DMS153 treated with DMSO at 0.1 percent for 48 hours (cell line): Measurements from ENCODE around the gene THRB.

Experiments used
- DNase-seq: peaks from one replicate; lab custom pipeline; 2025; ENCODE audit not compliant: unreplicated experiment; lab: John Stamatoyannopoulos, UW

Gene THRB

GRCh38 chr3:24316887-24317383 is 177.7 kb downstream of the THRB start:
- no peak for DNase-seq

DNA sequence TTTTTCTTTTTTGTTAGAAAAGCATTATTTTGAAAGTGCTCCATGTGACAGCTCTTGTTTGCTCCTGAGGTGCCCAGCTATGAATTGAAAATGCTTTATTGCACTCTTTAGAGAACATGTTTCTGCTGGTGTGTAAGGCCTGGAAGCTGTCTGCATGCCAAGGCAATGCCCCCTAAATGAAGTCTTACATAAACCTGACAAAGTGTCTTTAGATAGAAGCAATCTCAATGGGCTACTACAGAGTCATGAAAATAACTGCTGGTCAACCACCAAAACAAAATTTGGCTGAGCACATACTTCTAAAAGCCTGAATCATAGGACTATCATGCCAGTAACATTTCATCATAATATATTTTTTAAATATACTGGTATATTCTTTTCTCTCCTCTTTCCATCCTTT is 178.7 kb downstream of the THRB start:
- DNase-seq: no peak

DNA sequence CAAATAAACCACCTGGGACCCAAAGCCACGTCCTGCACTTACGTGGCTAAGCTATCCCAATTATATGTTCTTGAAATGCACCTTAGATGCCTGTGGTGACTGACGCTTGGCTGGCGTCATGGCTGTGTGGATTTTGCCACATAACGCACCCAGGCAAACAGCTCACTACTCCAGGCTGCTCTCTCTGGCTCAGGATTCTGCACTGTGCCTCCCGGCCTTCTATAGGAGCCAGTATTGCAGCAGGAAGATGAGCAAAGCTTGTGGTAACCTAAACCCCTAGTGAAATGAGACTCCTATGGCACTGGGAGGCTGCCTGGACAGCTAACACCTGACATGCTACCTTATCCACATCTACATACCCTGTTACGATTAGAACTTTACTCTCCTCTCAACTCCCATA is 179.3 kb downstream of the THRB start:
- no peak for DNase-seq

DNA sequence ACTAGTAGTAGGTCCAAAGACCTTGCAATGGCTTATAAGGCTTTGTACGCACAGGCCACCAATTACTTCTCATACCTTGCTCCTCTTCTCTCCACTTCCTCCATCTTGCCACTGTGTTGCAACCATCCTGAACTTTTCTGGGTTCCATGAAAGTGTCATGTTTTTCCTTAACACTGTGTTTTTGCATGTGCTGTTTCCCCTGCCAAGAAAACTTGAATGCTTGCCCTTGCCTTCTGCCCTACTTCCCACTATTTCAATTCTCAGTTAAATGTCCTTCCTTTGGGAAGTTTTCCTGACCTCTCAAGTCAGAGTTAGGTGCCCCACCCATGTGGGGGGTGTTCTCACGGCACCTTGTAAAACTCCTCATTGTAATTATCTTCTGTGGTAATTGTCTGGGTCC is 182.8 kb downstream of the THRB start:
- DNase-seq: no peak

DNA sequence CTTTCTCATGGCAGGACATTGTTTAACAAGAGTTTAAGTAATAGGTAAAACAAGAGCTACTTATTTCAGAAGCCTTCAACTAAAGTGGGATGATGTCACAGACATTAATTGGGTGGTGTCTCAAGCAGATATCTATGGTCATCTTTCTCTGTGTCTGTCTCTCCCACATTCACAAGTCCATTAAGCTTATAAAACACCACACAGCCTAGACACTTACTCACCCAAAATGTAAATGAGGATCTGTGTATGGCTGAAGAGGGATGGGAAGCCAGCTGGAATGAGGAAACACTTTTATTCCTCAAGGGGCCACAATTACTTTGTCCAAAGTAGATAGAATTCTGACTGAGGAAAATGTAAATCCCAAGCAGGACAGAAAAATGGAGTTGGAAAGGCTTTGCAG is 183.8 kb downstream of the THRB start:
- no peak for DNase-seq

DNA sequence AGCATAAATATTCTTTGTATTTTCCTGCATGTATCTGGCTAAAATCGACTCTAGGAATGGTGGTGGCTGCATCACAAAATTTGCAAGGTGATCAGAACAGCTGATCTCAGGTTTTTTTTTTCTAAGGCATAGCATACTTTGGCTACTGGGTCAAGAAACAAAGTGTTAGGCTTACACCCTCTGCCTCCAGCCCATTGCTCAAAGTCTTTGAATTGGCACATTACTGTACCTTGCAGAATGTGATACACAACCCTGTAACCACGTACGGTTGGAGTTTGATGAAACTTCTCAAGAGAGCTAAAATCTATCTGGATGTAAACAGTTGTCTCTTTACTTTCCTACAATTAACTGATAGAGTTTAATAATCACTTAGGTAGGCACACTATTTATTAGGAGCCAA is 188.1 kb downstream of the THRB start:
- DNase-seq: no peak

DNA sequence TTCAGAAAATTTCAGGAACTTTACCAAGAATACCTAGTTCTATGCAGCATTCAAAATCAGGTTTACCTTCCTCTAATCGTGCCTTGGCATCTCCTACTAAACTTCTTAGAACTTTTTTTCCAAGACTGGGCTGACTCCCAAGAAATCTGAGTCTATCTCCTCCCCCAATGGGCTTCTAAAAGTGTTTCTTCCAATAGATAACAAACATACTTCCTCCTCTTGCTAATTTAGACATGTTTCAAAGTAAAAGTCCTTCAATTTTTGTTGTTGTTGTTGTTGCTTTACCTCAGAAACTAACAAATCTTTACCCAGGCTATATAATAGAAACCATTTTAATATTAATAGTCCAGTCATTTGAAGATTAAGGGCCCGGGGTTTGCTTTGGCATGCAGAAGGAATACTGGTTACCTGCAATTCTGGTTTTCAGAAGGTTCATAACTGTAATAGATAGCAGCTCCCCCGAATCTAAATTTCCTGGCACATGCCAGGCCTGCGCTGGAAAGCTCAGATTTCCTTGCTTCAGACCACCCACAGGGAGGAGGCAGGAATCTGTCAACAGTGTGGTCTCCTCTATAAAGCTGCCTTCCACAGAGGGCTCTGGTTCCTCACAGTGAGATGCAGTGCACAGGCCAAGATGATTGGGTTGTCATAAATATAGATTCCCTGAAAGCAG is 188.7 kb downstream of the THRB start:
- DNase-seq: no peak

- DNase-seq: no peak
Observed at GRCh38 chr3:24303057-24303754, 191.4 kb downstream of the THRB start.

DNA sequence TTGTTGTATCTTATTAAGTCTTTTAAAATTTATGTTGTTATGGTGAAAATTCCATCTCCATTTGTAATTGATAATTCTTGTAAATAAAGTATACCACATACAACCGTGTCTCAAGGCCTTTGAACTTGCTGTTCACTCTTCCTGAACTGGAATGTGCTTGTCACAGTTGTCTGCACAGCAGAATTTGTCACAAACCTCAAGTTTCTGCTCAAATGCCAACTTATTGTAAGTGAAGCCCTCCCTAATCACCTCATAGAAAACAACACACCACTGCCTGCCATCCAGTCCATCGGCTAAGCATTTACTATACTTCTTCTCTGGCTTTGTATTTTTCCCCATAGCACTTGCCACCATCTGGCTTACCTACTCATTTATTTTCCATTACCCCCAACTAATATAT is 192.3 kb downstream of the THRB start:
- no peak for DNase-seq

DNA sequence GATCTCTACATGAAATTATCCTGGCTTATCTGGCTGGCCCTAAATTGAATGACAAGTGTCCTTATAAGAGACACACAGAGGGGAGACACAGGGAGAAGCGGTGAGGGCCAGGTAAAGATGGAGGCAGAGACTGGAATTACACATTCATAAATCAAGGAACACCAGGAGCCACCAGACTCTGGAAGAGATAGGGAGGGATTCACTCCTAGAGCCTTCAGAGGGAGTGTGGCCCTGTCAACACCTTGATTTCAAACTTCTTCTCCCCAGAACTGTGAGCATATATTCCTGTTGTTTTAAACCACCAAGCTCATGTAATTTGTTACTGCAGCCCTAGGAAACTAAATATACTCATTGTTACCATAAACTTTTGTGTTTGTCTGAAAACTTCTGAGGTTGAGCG is 193.7 kb downstream of the THRB start:
- no peak for DNase-seq

GRCh38 chr3:24299806-24300626 is 194.6 kb downstream of the THRB start:
- DNase-seq: no peak

DNA sequence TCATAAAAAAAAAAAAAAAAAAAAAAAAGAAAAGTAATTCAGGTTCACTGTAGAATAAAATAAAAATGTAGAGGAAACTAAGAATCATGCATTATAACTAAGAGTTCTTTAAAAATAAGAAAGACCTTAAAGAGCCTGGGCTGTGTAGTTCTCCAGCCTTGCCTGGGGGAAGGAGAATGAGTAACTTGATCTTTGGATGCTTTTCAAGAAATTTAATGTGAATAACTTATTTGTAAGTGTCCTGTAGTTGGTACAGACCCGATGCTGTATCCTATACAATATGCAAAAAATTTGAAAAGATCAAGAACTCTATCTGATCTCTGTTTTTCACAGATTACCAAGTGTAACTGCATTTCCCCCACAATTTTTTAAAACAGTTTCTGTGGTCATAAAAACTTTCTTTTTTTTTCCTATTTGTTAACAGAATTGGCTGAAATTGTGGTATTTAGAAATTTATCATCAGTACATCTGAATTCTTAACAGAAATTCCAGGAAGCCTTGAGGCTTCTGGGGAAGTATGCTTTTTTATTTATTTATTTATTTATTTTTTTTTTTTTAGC is 195.3 kb downstream of the THRB start:
- no peak for DNase-seq

DNA sequence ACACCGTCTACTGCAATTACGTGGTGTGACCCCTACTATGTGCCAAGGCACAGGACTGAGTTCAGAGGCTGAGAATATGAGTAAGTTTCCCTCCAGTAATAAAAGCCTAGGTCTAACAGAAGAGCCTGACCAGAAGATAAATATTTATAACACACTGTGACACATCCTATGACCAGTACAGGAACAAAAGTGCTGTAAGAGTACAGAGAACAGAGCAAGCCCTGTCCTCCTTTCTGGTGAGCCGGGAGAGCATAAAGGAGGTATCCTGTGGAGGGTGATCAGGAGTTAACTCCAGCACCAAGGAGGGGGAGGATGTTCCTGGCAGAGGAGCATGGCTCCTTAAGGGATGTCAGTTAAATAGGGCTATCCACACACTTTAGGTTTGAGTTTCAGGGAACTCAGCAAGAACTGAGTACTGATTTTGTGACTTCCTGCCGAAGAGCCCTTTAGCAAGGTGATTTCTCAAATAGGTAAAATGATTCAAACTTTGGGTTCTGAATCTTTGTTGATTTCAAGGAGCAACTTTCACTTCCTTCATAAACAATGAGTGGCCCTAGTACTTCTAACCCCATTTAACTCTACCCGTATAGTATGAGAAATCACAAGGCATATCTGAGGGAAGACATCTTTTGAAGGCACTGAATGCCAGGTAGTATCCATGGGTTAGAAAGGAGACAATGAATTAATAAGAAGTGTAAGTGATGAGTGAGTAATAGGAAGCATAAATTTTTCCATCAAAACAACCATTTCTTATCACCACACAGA is 198.0 kb downstream of the THRB start:
- no peak for DNase-seq

GRCh38 chr3:24294150-24294549 is 200.5 kb downstream of the THRB start:
- no peak for DNase-seq

- no peak for DNase-seq
Observed at GRCh38 chr3:24291646-24292045, 203.0 kb downstream of the THRB start.

GRCh38 chr3:24290596-24290995 is 204.1 kb downstream of the THRB start:
- no peak for DNase-seq

DNA sequence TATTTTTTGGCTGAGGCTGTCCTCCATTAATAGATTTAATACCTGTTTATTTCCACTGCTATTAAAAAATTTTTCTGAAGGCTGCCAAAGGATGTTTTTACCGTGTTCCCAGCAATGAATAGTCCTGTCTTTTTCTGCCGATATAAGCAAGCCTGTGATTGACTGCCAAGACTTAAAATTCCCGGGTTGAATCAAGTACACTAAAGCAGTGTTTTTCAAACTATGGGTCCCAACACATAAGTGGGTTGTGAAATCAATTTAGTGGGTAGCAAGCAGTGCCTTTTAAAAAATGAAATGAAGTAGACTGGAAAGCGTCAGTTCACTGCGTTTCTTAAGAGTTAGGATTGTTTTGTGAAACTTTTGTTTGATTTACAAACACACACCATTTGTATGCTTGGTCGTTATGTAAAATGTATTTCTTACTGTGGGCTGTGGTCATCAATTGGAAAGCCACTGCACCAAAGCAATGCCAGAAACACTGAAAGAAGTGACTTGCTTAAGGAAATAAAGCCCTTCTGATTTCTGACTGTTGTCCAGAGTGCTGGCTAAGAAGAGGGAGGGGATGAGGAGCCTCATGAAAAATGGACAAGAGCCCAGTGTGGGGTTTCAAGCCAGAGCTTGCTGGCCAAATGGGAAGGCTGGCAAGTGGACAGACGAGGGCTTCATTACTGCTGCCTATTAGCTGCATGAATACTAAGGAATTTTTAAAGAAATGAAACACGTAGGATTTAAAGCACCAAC is 206.0 kb downstream of the THRB start:
- DNase-seq: no peak

GRCh38 chr3:24287755-24288450 is 206.7 kb downstream of the THRB start:
- DNase-seq: no peak

- DNase-seq: no peak
Observed at GRCh38 chr3:24286405-24286804, 208.2 kb downstream of the THRB start.

- no peak for DNase-seq
Observed at GRCh38 chr3:24278543-24278942, 216.1 kb downstream of the THRB start.
